GM18511 (cell line): ENCODE measurements around the gene RFPL1.
"Not testable (repeated sequence)": the region's sequence is repeated elsewhere in the genome, so short reads cannot be mapped to it uniquely, and the experiment has no call there.

Experiments
- ATAC-seq: cut with Tn5 transposase; IDR thresholded peaks from one replicate; pipeline ENCODE4 v1.9.1; 2021; ENCODE audit warnings: mild to moderate bottlenecking, moderate library complexity; ENCODE audit not compliant: unreplicated experiment

RFPL1 gene

DNA sequence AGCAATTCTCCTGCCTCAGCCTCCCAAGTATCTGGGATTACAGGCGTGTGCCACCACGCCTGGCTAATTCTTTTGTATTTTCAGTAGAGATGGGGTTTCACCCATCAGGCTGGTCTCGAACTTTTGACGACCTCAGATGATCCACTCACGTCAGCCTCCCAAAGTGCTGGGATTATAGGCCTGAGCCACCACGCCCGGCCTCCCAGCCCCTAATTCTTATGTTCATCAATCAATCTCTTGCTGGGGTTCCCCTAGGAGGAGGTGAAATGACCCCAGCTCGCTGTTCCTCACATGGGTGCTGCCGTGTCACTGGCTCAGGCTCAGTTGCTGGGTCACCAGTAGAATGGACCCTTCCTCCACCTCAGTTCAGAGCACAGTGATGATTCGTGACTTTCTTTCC, at the start of gene RFPL1:
Gene RFPL1 (plus strand): TSS at position 301 of the 400 bp plus-strand sequence.
- not testable (repeated sequence) for ATAC-seq

DNA sequence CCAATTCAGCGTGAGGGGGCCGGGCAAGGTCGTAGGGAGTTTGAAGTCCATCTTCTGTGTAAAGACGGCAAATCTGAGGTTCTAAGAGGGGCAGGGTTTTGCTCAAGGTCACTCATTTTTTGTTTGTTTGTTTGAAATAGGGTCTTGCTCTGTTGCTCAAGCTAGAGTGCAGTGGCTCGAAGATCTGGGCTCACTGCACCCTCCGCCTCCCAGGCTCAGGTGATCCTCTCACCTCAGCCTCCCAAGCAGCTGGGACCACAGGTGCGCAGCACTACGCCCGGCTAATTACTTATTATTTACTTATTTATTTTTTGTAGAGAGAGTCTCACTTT, 49.7 kb upstream of the RFPL1 start:
- peak; percentile 12 for ATAC-seq

- ATAC-seq: no peak
These were observed 48.1 kb upstream of the RFPL1 start for GRCh38 chr22:29390270-29390669.

GRCh38 chr22:29391546-29391945, 46.8 kb upstream of the RFPL1 start:
- ATAC-seq: no peak

DNA sequence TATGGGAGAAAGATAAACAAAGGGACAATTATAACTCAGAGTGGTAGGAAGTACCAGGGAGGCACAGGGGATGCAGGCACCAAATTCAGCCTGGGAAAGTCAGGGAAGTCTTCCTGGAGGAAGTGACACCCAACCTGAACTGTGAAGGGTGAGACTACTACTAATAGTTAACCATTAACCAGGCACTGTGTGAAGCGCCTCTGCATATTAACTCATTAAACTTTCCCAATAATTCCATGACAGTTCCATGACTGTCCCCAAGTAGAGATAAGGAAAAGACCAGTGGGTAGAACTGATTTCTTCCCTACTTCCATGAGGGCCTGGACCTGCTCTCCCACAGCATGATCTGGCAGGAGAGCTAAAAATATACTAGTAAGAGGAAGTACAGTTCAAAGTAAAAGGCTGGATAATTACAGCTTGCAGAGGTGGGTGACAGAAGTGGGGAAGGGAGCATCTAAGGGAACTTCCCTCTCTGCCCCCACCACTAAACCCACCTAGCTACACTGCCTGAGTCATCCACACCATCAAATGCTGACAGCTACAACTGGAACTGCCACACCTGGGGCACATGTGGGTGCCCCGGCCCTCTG, 45.3 kb upstream of the RFPL1 start:
- ATAC-seq: no peak

DNA sequence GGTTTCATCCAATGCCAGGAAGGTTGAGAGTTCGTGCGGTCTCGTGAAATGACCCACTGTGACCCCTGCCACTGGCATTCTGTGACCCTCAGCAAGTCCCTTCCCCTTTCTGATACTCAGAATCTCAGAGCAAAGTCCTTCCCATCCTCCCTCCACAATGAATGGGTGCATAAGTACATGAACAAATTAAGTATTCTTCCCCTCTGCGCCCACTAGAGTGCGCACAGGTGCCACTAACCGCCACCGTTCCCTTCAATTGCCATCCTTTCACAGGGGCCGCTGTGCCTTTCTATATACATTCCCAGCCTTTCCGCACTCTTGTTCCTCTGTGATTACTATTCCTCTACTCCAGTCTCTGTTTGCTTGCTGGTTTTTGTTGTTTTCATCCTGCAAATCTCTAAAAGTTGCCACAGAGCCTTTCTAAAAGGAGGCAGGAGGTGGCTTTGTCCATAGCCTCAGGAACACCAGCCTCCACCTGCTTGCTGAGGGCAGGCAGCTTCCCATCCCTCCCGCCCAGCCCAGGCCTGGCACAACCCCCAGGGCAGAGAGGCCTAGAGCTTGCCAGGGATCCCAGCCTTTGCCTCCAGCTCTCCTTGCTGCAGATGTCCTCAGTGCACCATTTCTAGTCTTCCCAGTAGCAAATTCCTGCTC, 43.3 kb upstream of the RFPL1 start:
- ATAC-seq: no peak

GRCh38 chr22:29396126-29396525, 42.3 kb upstream of the RFPL1 start:
- ATAC-seq: no peak

GRCh38 chr22:29397791-29398190, 40.6 kb upstream of the RFPL1 start:
- no peak for ATAC-seq

GRCh38 chr22:29400576-29400975, 37.8 kb upstream of the RFPL1 start:
- no peak for ATAC-seq

GRCh38 chr22:29401538-29401937, 36.8 kb upstream of the RFPL1 start:
- ATAC-seq: not testable (repeated sequence)

GRCh38 chr22:29408940-29409339, 29.4 kb upstream of the RFPL1 start:
- no peak for ATAC-seq

- ATAC-seq: not testable (repeated sequence)
These were observed 26.7 kb upstream of the RFPL1 start for GRCh38 chr22:29411569-29412211.

- not testable (repeated sequence) for ATAC-seq
These were observed 25.6 kb upstream of the RFPL1 start for GRCh38 chr22:29412772-29413171.

GRCh38 chr22:29414951-29415591, 23.3 kb upstream of the RFPL1 start:
- peak; percentile 41 for ATAC-seq

GRCh38 chr22:29418704-29419103, 19.7 kb upstream of the RFPL1 start:
- ATAC-seq: not testable (repeated sequence)

DNA sequence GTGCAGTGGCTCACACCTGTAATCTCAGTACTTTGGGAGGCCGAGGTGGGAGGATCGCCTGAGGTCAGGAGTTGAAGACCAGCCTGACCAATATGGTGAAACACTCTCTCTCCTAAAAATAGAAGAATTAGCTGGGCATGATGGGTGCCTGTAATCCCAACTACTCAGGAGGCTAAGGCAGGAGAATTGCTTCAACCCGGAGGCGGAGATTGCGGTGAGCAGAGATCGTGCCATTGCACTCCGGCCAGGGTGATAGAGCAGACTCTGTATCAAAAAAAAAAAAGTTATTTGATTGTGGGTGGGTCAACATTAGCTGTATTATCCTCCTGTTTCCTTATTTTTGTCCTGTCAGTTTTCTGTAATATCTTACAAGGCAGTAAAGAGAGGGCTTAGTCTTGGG, 11.9 kb upstream of the RFPL1 start:
- ATAC-seq: no peak

DNA sequence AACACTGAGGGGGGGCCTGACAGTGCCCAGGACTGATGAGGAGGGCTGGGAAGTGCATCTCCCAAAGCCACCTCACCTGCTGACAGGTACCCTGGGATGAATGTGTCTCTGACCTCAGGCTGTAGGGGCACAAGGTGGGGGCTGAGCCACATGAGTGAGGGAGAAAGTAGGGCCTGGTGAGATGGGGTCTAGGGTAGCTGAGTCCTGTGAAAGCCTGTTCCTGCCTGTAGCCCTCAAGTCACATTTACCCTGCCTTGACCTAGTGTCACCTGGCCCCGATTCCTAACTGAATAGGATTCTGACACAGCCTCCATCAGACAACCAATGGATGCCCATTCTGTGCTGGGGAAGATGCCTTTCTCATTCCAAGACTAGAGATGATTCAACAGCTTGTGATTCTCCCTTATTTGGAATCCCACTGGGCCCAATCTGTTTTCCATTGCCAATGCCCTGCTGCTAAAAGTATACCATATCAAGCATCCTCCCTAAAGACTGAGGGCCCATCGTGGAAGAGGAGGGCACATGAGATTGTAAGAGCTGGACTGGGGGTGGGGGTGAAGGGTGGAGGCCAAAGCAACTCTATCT, 11.1 kb upstream of the RFPL1 start:
- ATAC-seq: no peak

GRCh38 chr22:29431986-29432385, 6.4 kb upstream of the RFPL1 start:
- no peak for ATAC-seq

DNA sequence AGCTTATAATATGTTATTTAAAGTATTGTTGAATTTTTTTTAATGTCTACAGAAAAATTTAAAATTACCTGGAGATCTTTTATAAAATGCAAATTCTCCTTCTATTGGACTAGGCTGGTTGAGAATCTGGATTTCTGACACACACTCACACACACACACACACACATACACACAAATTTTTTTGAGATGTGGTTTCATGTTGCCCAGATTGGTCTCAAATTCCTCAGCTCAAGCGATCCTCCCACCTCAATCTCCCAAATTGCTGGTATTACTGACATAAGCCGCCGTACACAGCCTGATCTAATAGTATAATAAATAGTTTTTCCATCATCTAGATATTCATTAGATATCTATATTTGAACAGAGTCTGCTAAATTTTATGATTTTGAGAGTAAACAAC, 4.5 kb upstream of the RFPL1 start:
- no peak for ATAC-seq

DNA sequence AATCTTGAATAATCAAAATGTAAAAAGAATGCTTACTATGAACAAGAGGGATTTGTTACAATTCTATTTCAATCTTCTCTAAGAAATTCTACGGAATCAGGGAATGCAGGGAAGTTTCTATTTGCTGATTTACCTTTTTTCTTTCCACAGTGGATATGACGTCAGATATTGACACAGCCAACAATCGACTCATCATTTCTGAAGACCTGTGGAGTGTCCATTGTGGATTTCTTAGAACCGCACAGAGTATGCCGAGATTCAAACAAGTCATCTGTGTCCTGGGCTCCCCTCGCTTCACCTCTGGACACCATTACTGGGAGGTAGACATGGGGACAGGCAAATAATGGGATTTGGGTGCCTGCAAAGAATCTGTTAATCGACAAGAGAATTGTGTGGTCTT, 4.1 kb upstream of the RFPL1 start:
- no peak for ATAC-seq

DNA sequence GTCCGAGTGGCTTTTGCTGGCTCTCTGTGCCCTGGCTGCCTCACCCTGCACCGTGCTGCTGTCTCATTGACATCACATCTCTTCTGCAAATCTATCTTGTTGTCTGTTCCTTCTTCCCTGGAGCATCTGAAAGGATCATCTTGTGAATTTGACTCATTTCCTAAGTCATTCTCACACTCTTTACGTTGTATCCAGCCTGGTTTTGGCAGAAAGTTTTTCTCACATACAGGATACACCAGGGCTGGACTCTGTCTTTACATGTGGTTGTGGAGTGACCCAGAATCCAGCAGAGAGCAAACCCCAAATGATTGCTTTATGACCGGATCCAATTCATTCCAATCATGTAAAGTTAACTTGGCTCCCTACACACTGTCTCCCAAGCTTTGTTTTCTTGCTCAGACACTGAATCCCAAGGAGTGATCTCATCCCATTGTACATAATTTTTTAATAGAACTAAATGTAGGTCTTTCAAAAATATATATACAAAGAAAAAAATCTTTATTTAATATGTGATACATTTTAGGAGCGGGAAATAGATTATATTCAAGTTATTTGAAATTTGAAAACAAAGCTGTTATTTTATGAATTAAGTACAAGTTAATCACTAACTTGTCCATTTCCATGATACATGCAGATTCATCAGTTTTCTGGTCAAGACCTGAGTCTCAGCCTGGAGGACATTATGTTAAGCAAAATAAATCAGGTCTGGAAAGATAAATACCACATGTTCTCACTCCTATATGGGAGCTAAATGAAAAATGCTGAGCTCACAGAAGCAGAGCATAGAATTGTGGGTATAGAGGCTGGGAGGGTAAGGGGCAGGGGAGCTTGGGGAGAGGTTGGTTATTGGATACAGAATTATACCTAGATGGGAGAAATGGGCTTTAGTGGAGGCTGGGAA, 2.9 kb upstream of the RFPL1 start:
- no peak for ATAC-seq
